HG02623 (cell line): Measurements from ENCODE around the gene ARMC12.
"Not testable (repeated sequence)": the region's sequence is repeated elsewhere in the genome, so short reads cannot be mapped to it uniquely, and the experiment has no call there.

Source experiments
- ATAC-seq: cut with Tn5 transposase; IDR thresholded peaks from one replicate; pipeline ENCODE4 v1.9.1; 2021; ENCODE audit warnings: moderate library complexity; ENCODE audit not compliant: unreplicated experiment

Gene ARMC12

GRCh38 chr6:35736982-35737412 lies at the start of gene ARMC12:
Gene ARMC12, plus strand, starts transcription at chr6:35737032. Its CDS starts 77 bp downstream, at chr6:35737109.
- ATAC-seq, result no peak

- ATAC-seq, result peak; percentile 34
Observed at GRCh38 chr6:35687658-35688604, 48.9 kb upstream of the ARMC12 start.

- ATAC-seq, result peak; percentile 77
Observed at GRCh38 chr6:35688605-35689322, 48.1 kb upstream of the ARMC12 start, which contains the start of gene FKBP5. Gene FKBP5, minus strand, starts transcription at chr6:35688915. Its CDS starts 46,091 bp downstream, at chr6:35642824.

GRCh38 chr6:35690006-35690405 lies 46.8 kb upstream of the ARMC12 start:
- not testable (repeated sequence) for ATAC-seq

- ATAC-seq, result no peak
Observed at GRCh38 chr6:35690484-35690883, 46.3 kb upstream of the ARMC12 start.

- no peak for ATAC-seq
Observed at GRCh38 chr6:35691027-35691824, 45.6 kb upstream of the ARMC12 start.

GRCh38 chr6:35694462-35694861 lies 42.4 kb upstream of the ARMC12 start:
- no peak for ATAC-seq

GRCh38 chr6:35698430-35698829 lies 38.4 kb upstream of the ARMC12 start:
- not testable (repeated sequence) for ATAC-seq

GRCh38 chr6:35698858-35699257 lies 38.0 kb upstream of the ARMC12 start:
- ATAC-seq, result no peak

- ATAC-seq, result no peak
Observed at GRCh38 chr6:35703554-35703953, 33.3 kb upstream of the ARMC12 start.

- no peak for ATAC-seq
Observed at GRCh38 chr6:35706468-35706867, 30.4 kb upstream of the ARMC12 start.

GRCh38 chr6:35707714-35708407 lies 29.0 kb upstream of the ARMC12 start:
- no peak for ATAC-seq

- no peak for ATAC-seq
Observed at GRCh38 chr6:35708585-35708984, 28.2 kb upstream of the ARMC12 start.

GRCh38 chr6:35710241-35710847 lies 26.5 kb upstream of the ARMC12 start:
- no peak for ATAC-seq

GRCh38 chr6:35711731-35712130 lies 25.1 kb upstream of the ARMC12 start:
- ATAC-seq, result no peak

GRCh38 chr6:35713006-35713767 lies 23.6 kb upstream of the ARMC12 start:
- ATAC-seq, result no peak

- no peak for ATAC-seq
Observed at GRCh38 chr6:35716798-35717197, 20.0 kb upstream of the ARMC12 start.

GRCh38 chr6:35717449-35718374 lies 19.1 kb upstream of the ARMC12 start:
- ATAC-seq, result no peak
